Stimulated activated naive CD8-positive, alpha-beta T cell treated with anti-CD3 and anti-CD28 coated beads, Interleukin-15, amount 100 ng/mL, for 72 hours (primary cell): ENCODE data around the gene FTCD.
"Not testable (repeated sequence)": the region's sequence is repeated elsewhere in the genome, so short reads cannot be mapped to it uniquely, and the experiment has no call there.

Source experiments
- ATAC-seq: fragments of 150-1000 bp; cut with Tn5 transposase; 2 replicates; pipeline ENCODE4 v1.10.0; 2021; ENCODE audit warnings: mild to moderate bottlenecking, moderate library complexity
- DNase-seq, 2 donors: peaks; one replicate each; pipeline ENCODE4 v3.0.0; 2021 to 2022
- H3K27ac Mint-ChIP-seq, 2 donors: one replicate each; pipeline ENCODE4 v1.8.0; 2022; ENCODE audit warnings: mild to moderate bottlenecking in 2 of 2, mixed read lengths in 2 of 2, moderate library complexity in 2 of 2
- H3K27me3 Mint-ChIP-seq: one replicate; pipeline ENCODE4 v1.8.0; 2022; ENCODE audit warnings: mixed read lengths
- H3K4me1 Mint-ChIP-seq: one replicate; pipeline ENCODE4 v1.8.0; 2022; ENCODE audit warnings: mild to moderate bottlenecking, mixed read lengths
- H3K4me3 Mint-ChIP-seq, 2 donors: one replicate each; pipeline ENCODE4 v1.8.0; 2022; ENCODE audit warnings: mild to moderate bottlenecking in 2 of 2, mixed read lengths in 2 of 2, moderate library complexity in 1 of 2
- H3K9me3 Mint-ChIP-seq, 2 donors: one replicate each; pipeline ENCODE4 v1.8.0; 2022; ENCODE audit warnings: mixed read lengths in 2 of 2

FTCD gene

GRCh38 chr21:46190491-46191131 lies 35.2 kb upstream of the FTCD start:
- H3K27me3 Mint-ChIP-seq, result no peaks in the 10 kb centered on the region
- ATAC-seq, result no peak
- H3K4me3 Mint-ChIP-seq, result no peak overlapping the region
- no peak overlapping the region for H3K27ac Mint-ChIP-seq
- no peak for DNase-seq
- no peaks in the 10 kb centered on the region for H3K9me3 Mint-ChIP-seq
- H3K4me1 Mint-ChIP-seq, result peaks cover 13% of the 10 kb centered on the region

- H3K27me3 Mint-ChIP-seq, result no peaks in the 10 kb centered on the region
- DNase-seq, result no peak
- H3K27ac Mint-ChIP-seq, result no peak overlapping the region
- H3K9me3 Mint-ChIP-seq, result no peaks in the 10 kb centered on the region
- ATAC-seq, result peak; percentile 33
- H3K4me3 Mint-ChIP-seq, result no peak overlapping the region
- H3K4me1 Mint-ChIP-seq, result peaks cover 17% of the 10 kb centered on the region
Measured at GRCh38 chr21:46189959-46190490, 34.6 kb upstream of the FTCD start.

DNA sequence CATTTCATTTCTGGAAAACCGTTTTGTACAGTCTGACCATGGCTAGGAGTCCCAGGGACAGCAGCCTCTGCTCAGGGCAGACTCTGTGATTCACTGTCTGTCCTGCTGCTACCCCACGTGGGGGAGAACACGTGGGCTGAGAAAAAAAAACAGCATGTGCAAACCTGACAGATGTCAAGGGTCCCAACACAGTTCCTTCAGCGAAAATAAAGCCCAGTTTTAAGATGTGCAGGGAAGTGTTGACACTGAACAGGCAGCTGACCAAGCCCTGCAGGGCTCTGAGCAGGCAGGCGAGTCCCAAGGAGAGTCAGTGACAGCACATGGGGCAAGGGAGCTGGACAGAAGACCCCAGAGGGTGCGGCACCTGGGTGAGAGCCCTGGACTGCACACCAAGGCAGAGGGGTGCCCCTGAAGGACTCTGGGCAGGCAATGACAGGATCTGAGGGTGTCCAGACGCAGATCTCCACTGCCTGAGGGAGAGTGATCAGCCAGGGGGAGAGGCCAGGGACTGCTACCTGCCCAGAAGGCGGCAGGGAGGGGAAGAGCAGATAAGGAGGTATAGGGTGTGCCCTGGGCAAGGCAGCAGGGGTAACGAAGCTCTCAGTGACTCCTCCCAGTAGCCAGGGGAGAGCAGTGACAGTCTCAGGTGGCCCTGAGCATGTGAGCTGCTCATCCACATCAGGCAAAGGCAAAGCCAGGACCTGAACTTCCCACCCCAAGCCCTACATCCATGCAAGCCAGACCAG lies 34.0 kb upstream of the FTCD start:
- H3K27ac Mint-ChIP-seq, result peak overlapping the region; percentile 13 to 25
- DNase-seq (no peak), ATAC-seq (no peak)
- H3K9me3 Mint-ChIP-seq, result no peaks in the 10 kb centered on the region
- H3K27me3 Mint-ChIP-seq, result no peaks in the 10 kb centered on the region
- H3K4me1 Mint-ChIP-seq, result peaks cover 17% of the 10 kb centered on the region
- no peak overlapping the region for H3K4me3 Mint-ChIP-seq

DNA sequence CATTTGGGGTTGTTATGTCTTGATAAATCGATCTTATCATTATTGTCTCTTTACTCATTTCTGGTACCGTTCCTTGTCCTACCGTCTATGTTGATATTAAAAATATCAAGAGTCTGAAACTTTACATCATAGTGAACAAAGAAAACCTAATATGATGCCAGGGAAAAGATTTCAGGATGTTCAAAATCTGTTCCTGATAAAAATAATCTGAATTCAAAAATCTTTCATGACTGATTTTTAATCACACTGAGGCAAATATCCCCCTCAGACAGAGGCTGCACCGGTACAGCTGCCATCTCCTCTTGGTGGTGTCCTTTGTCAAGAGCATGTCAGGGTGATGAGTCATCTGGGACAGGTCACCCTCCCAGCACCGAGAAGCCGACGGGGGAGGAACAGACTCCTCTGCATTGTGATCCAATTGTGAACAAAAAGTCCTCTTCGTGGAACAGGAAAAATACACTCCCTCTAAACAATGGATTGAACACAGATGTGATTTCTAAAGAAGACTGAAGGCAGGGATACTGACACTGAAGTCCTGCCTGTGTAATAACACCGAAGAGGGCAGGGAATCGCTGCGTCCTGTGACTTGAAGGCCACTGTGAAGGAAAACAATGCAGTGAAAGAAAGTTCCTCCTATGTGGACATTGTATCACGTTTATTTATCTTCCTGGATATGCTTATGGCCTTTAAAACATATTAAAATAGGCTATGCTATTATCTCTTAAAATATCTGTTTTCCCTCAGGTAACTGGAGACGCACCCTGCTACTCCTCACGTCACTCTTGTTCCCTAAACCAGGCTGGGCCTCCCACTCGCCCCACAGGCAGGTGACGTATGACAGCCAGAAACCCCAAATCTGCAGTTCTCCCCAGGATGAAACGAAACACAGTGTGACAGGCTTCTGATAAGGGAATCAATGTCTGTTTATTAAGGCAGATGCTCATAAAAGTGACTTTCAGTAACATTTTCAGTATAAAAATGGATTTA lies 33.1 kb upstream of the FTCD start:
- Mint-ChIP-seq H3K27me3 (no peaks in the 10 kb centered on the region), H3K4me1 (peaks cover 22% of the 10 kb centered on the region), H3K27ac (peak overlapping the region; percentile 13 to 85), H3K4me3 (peak overlapping the region in 1 of 2 donors; percentile 6), H3K9me3 (no peaks in the 10 kb centered on the region)
- ATAC-seq, result no peak
- DNase-seq, result no peak

GRCh38 chr21:46187814-46188213 lies 32.4 kb upstream of the FTCD start:
- Mint-ChIP-seq H3K4me3 (no peak overlapping the region), H3K9me3 (no peaks in the 10 kb centered on the region), H3K4me1 (peaks cover 27% of the 10 kb centered on the region), H3K27ac (peak overlapping the region in 1 of 2 donors; percentile 85), H3K27me3 (no peaks in the 10 kb centered on the region)
- no peak for ATAC-seq
- no peak for DNase-seq

GRCh38 chr21:46187261-46187660 lies 31.9 kb upstream of the FTCD start:
- Mint-ChIP-seq H3K9me3 (no peaks in the 10 kb centered on the region), H3K4me3 (no peak overlapping the region), H3K4me1 (peaks cover 27% of the 10 kb centered on the region), H3K27ac (no peak overlapping the region), H3K27me3 (no peaks in the 10 kb centered on the region)
- ATAC-seq (no peak), DNase-seq (no peak)

DNA sequence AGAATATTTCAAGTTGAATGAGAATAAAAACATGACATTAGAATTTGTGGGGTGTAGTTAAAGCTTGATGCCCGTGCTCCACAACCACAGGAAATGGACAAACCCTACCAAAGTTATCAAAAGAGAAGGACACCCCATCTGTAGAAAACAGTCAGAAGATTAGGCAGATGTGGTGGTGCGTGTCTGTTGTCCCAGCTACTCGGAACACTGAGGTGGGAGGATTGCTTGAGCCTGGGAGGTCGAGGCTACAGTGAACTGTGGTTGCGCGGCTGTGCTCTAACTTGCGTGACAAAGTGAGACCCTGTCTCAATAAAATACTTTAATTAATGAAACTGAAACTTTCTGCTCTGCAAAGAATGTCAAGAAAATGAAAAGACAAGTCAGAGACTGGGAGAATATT lies 30.3 kb upstream of the FTCD start:
- Mint-ChIP-seq H3K4me3 (peak overlapping the region in 1 of 2 donors; percentile 90), H3K27me3 (no peaks in the 10 kb centered on the region), H3K9me3 (no peaks in the 10 kb centered on the region), H3K4me1 (peaks cover 27% of the 10 kb centered on the region), H3K27ac (no peak overlapping the region)
- DNase-seq, result no peak
- no peak for ATAC-seq

- Mint-ChIP-seq H3K9me3 (no peaks in the 10 kb centered on the region), H3K27me3 (no peaks in the 10 kb centered on the region), H3K27ac (peak overlapping the region in 1 of 2 donors; percentile 87), H3K4me3 (peak overlapping the region; percentile 87 to 90), H3K4me1 (peaks cover 27% of the 10 kb centered on the region)
- ATAC-seq, result peak; percentile 89
- DNase-seq, result peak; percentile 69 to 85
Measured at GRCh38 chr21:46184625-46185555, 29.5 kb upstream of the FTCD start.

GRCh38 chr21:46183910-46184624 lies 28.7 kb upstream of the FTCD start, which contains the start of gene SPATC1L:
Gene SPATC1L, minus strand, starts transcription at chr21:46184459. Its CDS starts 1,643 bp downstream, at chr21:46182816.
- ATAC-seq, result peak; percentile 79
- peak within 1 kb of the TSS; percentile 48 to 87 for H3K27ac Mint-ChIP-seq
- peak within 1 kb of the TSS; percentile 87 to 90 for H3K4me3 Mint-ChIP-seq
- peaks cover 27% of the 10 kb centered on the region for H3K4me1 Mint-ChIP-seq
- peak in 1 of 2 donors; percentile 34 for DNase-seq
- no peaks in the 10 kb centered on the region for H3K9me3 Mint-ChIP-seq
- H3K27me3 Mint-ChIP-seq, result no peaks in the 10 kb centered on the region

DNA sequence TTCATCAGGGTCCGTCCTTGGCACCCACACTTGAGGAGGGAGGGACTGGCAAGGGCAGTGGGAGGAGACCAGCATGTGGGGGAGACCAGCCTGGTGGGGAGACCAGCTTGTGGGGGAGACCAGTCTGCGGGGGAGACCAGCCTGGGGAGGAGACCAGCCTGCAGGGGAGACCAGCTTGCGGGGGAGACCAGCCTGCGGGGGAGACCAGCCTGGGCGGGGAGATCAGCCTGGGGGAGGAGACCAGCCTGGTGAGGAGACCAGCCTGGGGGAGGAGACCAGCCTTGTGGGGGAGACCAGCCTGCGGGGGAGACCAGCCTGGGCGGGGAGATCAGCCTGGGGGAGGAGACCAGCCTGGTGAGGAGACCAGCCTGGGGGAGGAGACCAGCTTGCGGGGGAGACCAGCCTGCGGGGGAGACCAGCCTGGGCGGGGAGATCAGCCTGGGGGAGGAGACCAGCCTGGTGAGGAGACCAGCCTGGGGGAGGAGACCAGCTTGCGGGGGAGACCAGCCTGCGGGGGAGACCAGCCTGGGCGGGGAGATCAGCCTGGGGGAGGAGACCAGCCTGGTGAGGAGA lies 28.0 kb upstream of the FTCD start:
- not testable (repeated sequence) for H3K9me3 Mint-ChIP-seq, ATAC-seq, DNase-seq, H3K27me3 Mint-ChIP-seq, H3K27ac Mint-ChIP-seq
- H3K4me3 Mint-ChIP-seq, result peak overlapping the region; percentile 76 to 81
- peaks cover 26% of the 10 kb centered on the region for H3K4me1 Mint-ChIP-seq

GRCh38 chr21:46182548-46183336 lies 27.4 kb upstream of the FTCD start:
- Mint-ChIP-seq H3K4me1 (peaks cover 19% of the 10 kb centered on the region), H3K4me3 (peak overlapping the region; percentile 74 to 76), H3K27ac (no peak overlapping the region), H3K27me3 (no peaks in the 10 kb centered on the region), H3K9me3 (peaks cover 0 to 1% of the 10 kb centered on the region in 2 donors)
- ATAC-seq (no peak), DNase-seq (no peak)

- peaks cover 0 to 6% of the 10 kb centered on the region in 2 donors for H3K9me3 Mint-ChIP-seq
- peaks cover 18% of the 10 kb centered on the region for H3K4me1 Mint-ChIP-seq
- no peak overlapping the region for H3K4me3 Mint-ChIP-seq
- no peak for ATAC-seq
- no peak for DNase-seq
- no peak overlapping the region for H3K27ac Mint-ChIP-seq
- peaks cover under 1% of the 10 kb centered on the region for H3K27me3 Mint-ChIP-seq
Measured at GRCh38 chr21:46181953-46182547, 26.7 kb upstream of the FTCD start.

- peaks cover 7% of the 10 kb centered on the region for H3K27me3 Mint-ChIP-seq
Measured at GRCh38 chr21:46181436-46181835, 26.1 kb upstream of the FTCD start.

More at GRCh38 chr21:46181436-46181835, 26.1 kb upstream of the FTCD start:
- ATAC-seq (no peak), DNase-seq (no peak)
- peaks cover 18% of the 10 kb centered on the region for H3K4me1 Mint-ChIP-seq
- no peak overlapping the region for H3K27ac Mint-ChIP-seq
- H3K4me3 Mint-ChIP-seq, result no peak overlapping the region
- H3K9me3 Mint-ChIP-seq, result peaks cover 5 to 12% of the 10 kb centered on the region in 2 donors
